Measurements from ENCODE around the gene PRKCZ.

PRKCZ gene

GRCh38 chr1:2067981-2068380 is 17.8 kb downstream of the PRKCZ start:
- DNase-seq: no peak

GRCh38 chr1:2068951-2069350 is 18.7 kb downstream of the PRKCZ start:
- no peak for DNase-seq

- no peak for DNase-seq
These were observed 19.8 kb downstream of the PRKCZ start for GRCh38 chr1:2070016-2070415.

GRCh38 chr1:2070800-2071530 is 20.8 kb downstream of the PRKCZ start:
- DNase-seq: no peak

GRCh38 chr1:2072109-2072806 is 22.0 kb downstream of the PRKCZ start:
- DNase-seq: no peak

- no peak for DNase-seq
These were observed 22.7 kb downstream of the PRKCZ start for GRCh38 chr1:2072891-2073290.

- DNase-seq: peak in 2 of 3 experiments; percentile 41 to 64
These were observed 23.4 kb downstream of the PRKCZ start for GRCh38 chr1:2073382-2074230.

- DNase-seq: no peak
These were observed 24.2 kb downstream of the PRKCZ start for GRCh38 chr1:2074396-2074795.

GRCh38 chr1:2074944-2075740 is 24.9 kb downstream of the PRKCZ start:
- DNase-seq: no peak

GRCh38 chr1:2076826-2077225 is 26.6 kb downstream of the PRKCZ start:
- DNase-seq: no peak

GRCh38 chr1:2078170-2078569 is 28.0 kb downstream of the PRKCZ start:
- DNase-seq: no peak

- no peak for DNase-seq
These were observed 29.3 kb downstream of the PRKCZ start for GRCh38 chr1:2079396-2080085.

GRCh38 chr1:2080140-2080539 is 29.9 kb downstream of the PRKCZ start:
- no peak for DNase-seq

- DNase-seq: no peak
These were observed 30.7 kb downstream of the PRKCZ start for GRCh38 chr1:2080884-2081283.

GRCh38 chr1:2081326-2081885 is 31.2 kb downstream of the PRKCZ start:
- DNase-seq: no peak

- no peak for DNase-seq
These were observed 31.9 kb downstream of the PRKCZ start for GRCh38 chr1:2082064-2082463.

GRCh38 chr1:2083666-2084065 is 33.5 kb downstream of the PRKCZ start:
- DNase-seq: no peak

- no peak for DNase-seq
These were observed 34.1 kb downstream of the PRKCZ start for GRCh38 chr1:2084306-2084705.

- DNase-seq: no peak
These were observed 34.9 kb downstream of the PRKCZ start for GRCh38 chr1:2085080-2085479.

GRCh38 chr1:2086446-2087078 is 36.4 kb downstream of the PRKCZ start:
- no peak for DNase-seq

- DNase-seq: no peak
These were observed 37.6 kb downstream of the PRKCZ start for GRCh38 chr1:2087766-2088165.
